GM12865 (cell line): ENCODE measurements around the gene SNX5.

Experiments
- DNase-seq: peaks from one replicate; pipeline ENCODE4 v3.0.0; 2010; ENCODE audit warnings: low read depth
- H3K4me3 ChIP-seq: 2 replicates; pipeline ENCODE4 v1.5.1; 2011; ENCODE audit warnings: mild to moderate bottlenecking, low read depth, low read length, control low read depth
- CTCF ChIP-seq: IDR thresholded peaks from 2 replicates; pipeline ENCODE4 v1.5.1; 2011; ENCODE audit warnings: low read length, control low read depth, low read depth, inconsistent platforms; ENCODE audit not compliant: insufficient read depth; ENCODE audit errors: missing control alignments

The SNX5 gene

DNA sequence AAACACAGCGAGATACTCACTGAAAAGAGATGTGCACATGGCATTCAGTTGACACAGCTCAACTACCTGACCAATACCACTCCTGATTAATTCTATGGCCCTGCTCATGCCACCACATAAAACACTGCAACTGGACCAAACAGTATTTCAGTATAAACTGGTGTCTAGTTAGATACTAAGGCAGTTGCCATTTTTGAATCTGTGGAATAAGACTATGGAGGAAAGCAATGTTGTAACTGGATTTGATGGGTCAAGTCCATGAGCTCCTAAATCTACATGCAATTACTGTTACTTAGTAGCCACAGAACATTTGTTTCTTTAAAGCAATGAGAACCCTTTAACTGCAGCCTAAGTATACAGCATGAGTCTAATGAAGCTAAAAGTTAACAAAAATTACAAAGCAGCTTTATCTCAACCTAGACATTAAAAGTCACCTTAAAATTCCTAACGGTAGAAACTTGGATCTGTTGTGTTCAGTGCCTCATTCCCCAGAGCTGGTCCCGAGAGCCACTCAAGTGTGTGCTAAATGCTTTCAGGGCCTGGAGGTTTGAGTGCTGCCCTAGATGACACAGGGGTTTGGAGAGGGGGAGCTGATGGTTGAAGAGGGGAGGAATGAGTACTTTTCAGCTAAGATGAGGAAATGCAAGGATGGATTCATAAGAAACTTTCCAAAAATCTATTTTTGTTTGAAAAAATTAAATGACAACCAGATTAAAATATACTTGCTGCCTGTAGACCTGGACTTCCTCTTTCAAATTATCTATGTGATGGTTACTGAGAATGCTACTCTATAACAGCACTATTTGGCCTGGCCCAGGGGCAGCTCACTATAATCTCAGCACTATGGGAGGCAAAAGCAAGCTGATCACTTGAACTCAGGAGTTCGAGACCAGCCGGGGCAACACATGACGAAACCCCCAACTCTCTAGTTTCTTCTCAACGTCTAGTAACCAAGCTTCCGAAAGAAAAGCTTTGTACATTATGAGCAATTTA is 15.6 kb downstream of the SNX5 start:
- no peak overlapping the region for H3K4me3 ChIP-seq
- DNase-seq = no peak

GRCh38 chr20:17951323-17951722 is 17.3 kb downstream of the SNX5 start:
- TF ChIP-seq CTCF = no peak
- H3K4me3 ChIP-seq = no peak overlapping the region

More for the DNA sequence above, 15.6 kb downstream of the SNX5 start:
- no peak for TF ChIP-seq CTCF

GRCh38 chr20:17950670-17951069 is 17.9 kb downstream of the SNX5 start:
- no peak for TF ChIP-seq CTCF
- DNase-seq = no peak
- H3K4me3 ChIP-seq = no peak overlapping the region

More at GRCh38 chr20:17951323-17951722, 17.3 kb downstream of the SNX5 start:
- no peak for DNase-seq

- no peak for DNase-seq
- no peak overlapping the region for H3K4me3 ChIP-seq
- TF ChIP-seq CTCF = no peak
Observed at GRCh38 chr20:17949899-17950298, 18.7 kb downstream of the SNX5 start.

DNA sequence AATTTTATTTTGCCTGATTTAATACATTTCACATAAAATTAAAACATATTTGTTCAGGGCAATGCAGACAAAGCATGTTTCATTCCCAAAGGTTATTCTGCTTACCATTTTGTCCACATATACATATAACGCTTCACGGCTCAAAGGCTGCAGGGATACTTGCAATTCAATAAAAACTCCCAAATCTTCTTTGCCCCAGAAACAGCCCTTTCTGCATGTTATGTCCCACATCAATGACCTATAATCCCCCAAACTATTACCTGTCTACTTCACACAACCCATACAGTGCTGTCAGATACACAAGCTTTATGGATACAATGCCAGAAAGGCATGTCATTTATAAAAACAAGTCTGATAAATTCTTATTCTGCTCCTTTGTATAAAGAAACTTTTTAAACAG is 20.2 kb downstream of the SNX5 start:
- H3K4me3 ChIP-seq = no peak overlapping the region
- no peak for DNase-seq
- no peak for TF ChIP-seq CTCF

DNA sequence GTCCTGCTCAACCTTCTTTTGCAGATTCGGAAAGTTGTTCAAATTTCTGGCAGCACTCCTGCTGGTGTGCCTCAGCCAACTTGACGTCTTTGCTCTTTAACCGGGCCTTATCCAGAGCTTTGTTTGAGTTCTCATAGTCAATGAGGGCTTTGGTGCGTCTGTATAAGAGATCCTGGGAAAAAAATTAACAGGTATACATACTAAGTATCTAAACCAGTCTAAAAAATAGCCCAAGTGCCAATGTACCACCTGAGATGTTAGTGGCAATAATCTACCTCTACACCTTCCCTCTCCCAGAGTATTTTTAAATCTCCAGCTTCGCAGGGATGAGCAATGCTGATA is 21.1 kb downstream of the SNX5 start:
- H3K4me3 ChIP-seq = no peak overlapping the region
- no peak for DNase-seq
- no peak for TF ChIP-seq CTCF
